HEK293T (cell line): ENCODE results near the gene NDFIP1.
A peak's percentile ranks its signal among the peaks of the same experiment; 100 is the strongest.

Experiments used
- CTCF ChIA-PET: fragments of 350-600 bp; formaldehyde crosslinking; extraction: SDS; loops from one replicate; lab custom pipeline; 2021; ENCODE audit warnings: antibody characterized with exemption, inconsistent platforms; lab: Yijun Ruan, JAX
- POLR2A ChIA-PET: fragments of 350-600 bp; formaldehyde crosslinking; extraction: SDS; loops from one replicate; lab custom pipeline; 2020; ENCODE audit warnings: antibody characterized with exemption, inconsistent platforms; lab: Yijun Ruan, JAX
- DNase-seq: peaks from one replicate; pipeline ENCODE4 v3.0.0; 2012; ENCODE audit warnings: mixed read lengths; ENCODE audit errors: extremely low spot score
- ARNT ChIP-seq: fragments of 450-650 bp; IDR thresholded peaks from 2 replicates; pipeline ENCODE4 v1.6.1; 2017; ENCODE audit warnings: mild to moderate bottlenecking
- BHLHE40 ChIP-seq: fragments of 450-650 bp; IDR thresholded peaks from 2 replicates; pipeline ENCODE4 v1.6.1; 2016; ENCODE audit warnings: mild to moderate bottlenecking, moderate library complexity, borderline replicate concordance
- CTBP1 ChIP-seq: fragments of 450-650 bp; IDR thresholded peaks from 2 replicates; pipeline ENCODE4 v1.6.1; 2016; ENCODE audit warnings: borderline replicate concordance
- ELF4 ChIP-seq: fragments of 450-650 bp; IDR thresholded peaks from 2 replicates; pipeline ENCODE4 v1.6.1; 2017; ENCODE audit warnings: antibody characterized with exemption
- FOXA1 ChIP-seq: fragments of 450-650 bp; IDR thresholded peaks from 2 replicates; pipeline ENCODE4 v1.6.1; 2016; ENCODE audit warnings: mild to moderate bottlenecking
- FOXK2 ChIP-seq: fragments of 450-650 bp; IDR thresholded peaks from 2 replicates; pipeline ENCODE4 v1.6.1; 2016; ENCODE audit warnings: mild to moderate bottlenecking
- FOXM1 ChIP-seq: fragments of 450-650 bp; IDR thresholded peaks from 2 replicates; pipeline ENCODE4 v1.6.1; 2017; ENCODE audit warnings: mild to moderate bottlenecking, borderline replicate concordance
- HDGF ChIP-seq: fragments of 450-650 bp; IDR thresholded peaks from 2 replicates; pipeline ENCODE4 v1.6.1; 2017; ENCODE audit warnings: antibody characterized with exemption, borderline replicate concordance
- L3MBTL2 ChIP-seq: fragments of 450-650 bp; conservative IDR thresholded peaks from 2 replicates; pipeline ENCODE4 v1.6.1; 2016; ENCODE audit warnings: mild to moderate bottlenecking
- LEF1 ChIP-seq: fragments of 450-650 bp; IDR thresholded peaks from 2 replicates; pipeline ENCODE4 v1.6.1; 2017; ENCODE audit warnings: mild to moderate bottlenecking, borderline replicate concordance
- NFRKB ChIP-seq: fragments of 450-650 bp; IDR thresholded peaks from 2 replicates; pipeline ENCODE4 v1.6.1; 2016; ENCODE audit warnings: mild to moderate bottlenecking, moderate library complexity
- PKNOX1 ChIP-seq: fragments of 450-650 bp; IDR thresholded peaks from 2 replicates; pipeline ENCODE4 v1.6.1; 2016
- SP1 ChIP-seq: fragments of 450-650 bp; IDR thresholded peaks from 2 replicates; pipeline ENCODE4 v1.6.1; 2017
- SUZ12 ChIP-seq: fragments of 450-650 bp; IDR thresholded peaks from 2 replicates; pipeline ENCODE4 v1.6.1; 2016; ENCODE audit warnings: mild to moderate bottlenecking
- TARDBP ChIP-seq: fragments of 450-650 bp; IDR thresholded peaks from 2 replicates; pipeline ENCODE4 v1.6.1; 2016
- ZNF384 ChIP-seq: fragments of 450-650 bp; IDR thresholded peaks from 2 replicates; pipeline ENCODE4 v1.6.1; 2016

The NDFIP1 gene

GRCh38 chr5:142107036-142107735 lies 1.4 kb upstream of the NDFIP1 start:
- POLR2A ChIA-PET: interaction anchor here (3.7 kb wide), 1 partner anchor 94 kb away, joined by 33 read pairs; the partner anchor contains the start of gene GNPDA1

GRCh38 chr5:142107736-142108431 lies 695 bp upstream of the NDFIP1 start:
- no peak for DNase-seq
- TF ChIP-seq ZNF384 (no peak), FOXM1 (no peak), PKNOX1 (no peak), ARNT (no peak), FOXA1 (no peak), LEF1 (no peak), FOXK2 (no peak), NFRKB (no peak), SP1 (no peak), TARDBP (no peak)
- POLR2A ChIA-PET: interaction anchor here (2.0 to 3.7 kb wide), 2 partner anchors 95 to 138 kb away, joined by 6 to 33 read pairs; partner anchors contain the start of genes GNPDA1 and RNF14
- CTCF ChIA-PET: interaction anchor here (1.2 kb wide), 1 partner anchor 21 kb away, joined by 3 read pairs; no protein-coding TSS in a partner anchor

More at GRCh38 chr5:142107036-142107735, 1.4 kb upstream of the NDFIP1 start:
- no peak for TF ChIP-seq ZNF384
- TF ChIP-seq ELF4: no peak
- TF ChIP-seq NFRKB: no peak
- TF ChIP-seq LEF1: no peak
- TF ChIP-seq SP1: no peak
- TF ChIP-seq FOXM1: no peak
- no peak for TF ChIP-seq TARDBP
- TF ChIP-seq ARNT: no peak
- TF ChIP-seq HDGF: no peak
- TF ChIP-seq L3MBTL2: no peak
- TF ChIP-seq FOXA1: no peak
- no peak for TF ChIP-seq FOXK2
- no peak for TF ChIP-seq BHLHE40
- no peak for DNase-seq
- CTCF ChIA-PET: interaction anchor here (1.2 kb wide), 1 partner anchor 20 kb away, joined by 3 read pairs; no protein-coding TSS in a partner anchor

- TF ChIP-seq PKNOX1 (peak; percentile 31; the same call in 1 of the 2 replicates), ZNF384 (no peak), SUZ12 (no peak), FOXM1 (no peak), CTBP1 (0 out of 2 replicates have a peak, but pooled peaks have one; percentile 8), TARDBP (no peak), L3MBTL2 (peak; percentile 55)
- DNase-seq: no peak
- ChIA-PET CTCF (interaction anchor here (2.6 kb wide), 1 partner anchor 97 kb away, joined by 13 read pairs; the partner anchor contains the start of gene GNPDA1), POLR2A (interaction anchor here (0.8 to 3.7 kb wide), 9 partner anchors 21 to 365 kb away, joined by 3 to 33 read pairs (median 3); partner anchors contain the start of genes GNPDA1 and RNF14)
Measured at GRCh38 chr5:142109331-142110045, 909 bp downstream of the NDFIP1 start.

- DNase-seq: no peak
- POLR2A ChIA-PET: interaction anchor here (0.8 to 3.7 kb wide), 6 partner anchors 21 to 97 kb away, joined by 3 to 33 read pairs (median 4); partner anchors contain the start of gene GNPDA1
- CTCF ChIA-PET: interaction anchor here (0.6 to 2.6 kb wide), 5 partner anchors 25 to 833 kb away, joined by 3 to 13 read pairs (median 4); partner anchors contain the start of gene GNPDA1
- TF ChIP-seq L3MBTL2 (peak; percentile 15; the same call in 1 of the 2 replicates), HDGF (no peak)
Measured at GRCh38 chr5:142110046-142110531, 1.5 kb downstream of the NDFIP1 start.

- CTCF ChIA-PET: interaction anchor here (2.6 kb wide), 1 partner anchor 98 kb away, joined by 13 read pairs; the partner anchor contains the start of gene GNPDA1
Measured at GRCh38 chr5:142110988-142111687, 2.6 kb downstream of the NDFIP1 start.

More at GRCh38 chr5:142110988-142111687, 2.6 kb downstream of the NDFIP1 start:
- TF ChIP-seq NFRKB (no peak), ZNF384 (no peak), FOXM1 (no peak), CTBP1 (no peak), SP1 (no peak), ELF4 (no peak), ARNT (no peak), L3MBTL2 (no peak), PKNOX1 (no peak)
- no peak for DNase-seq
- POLR2A ChIA-PET: interaction anchor here (0.8 kb wide), 1 partner anchor 87 kb away, joined by 4 read pairs; no protein-coding TSS in a partner anchor
